Measurements from ENCODE around the gene HES4. TPM values are rescaled to one million over a fixed set of nuclear protein-coding genes. Genes with fewer than 3 reads are reported as not detected.

The HES4 gene
- total and polyA plus RNA-seq, 2 donors (not counting 3 experiments of a cell fraction or from before 2014, with no cell fraction given) = 30.5 to 37.6 TPM

- dilution Hi-C loops (cut with MboI; ENCODE audit: extremely low pct_ligation_motif_present, low sequenced_read_pairs) (no loop called here), intact Hi-C loops (cut with micrococcal nuclease) (loop anchor here (1.0 to 2.0 kb wide), 4 partner anchors 26 to 257 kb away; partner anchors contain the start of gene C1orf159)
- H2AFZ ChIP-seq (ENCODE audit: low read depth, low read length) = no peak overlapping the region
- TF ChIP-seq POLR2AphosphoS5 (IDR thresholded peaks at IDR 0.05; ENCODE audit: insufficient read depth, low read depth, low read length) (peak; percentile 10), CTCF (IDR thresholded peaks at IDR 0.05; ENCODE audit: extremely low read depth in 1 of 2, insufficient read depth in 1 of 2, low read depth in 1 of 2, low read length in 2 of 2) (peak; percentile 76 to 90), MAX (IDR thresholded peaks at IDR 0.05; ENCODE audit: insufficient read depth, insufficient read length) (no peak)
- no peaks in the 10 kb centered on the region for H3K79me2 ChIP-seq (ENCODE audit: control insufficient read depth, insufficient read depth, low read length)
- no peaks in the 10 kb centered on the region for H3K4me1 ChIP-seq (ENCODE audit: control insufficient read depth, extremely low read depth, insufficient read depth, low read length)
- no peaks in the 10 kb centered on the region for H3K9me3 ChIP-seq (replicated peaks; ENCODE audit: control insufficient read depth, insufficient read depth, low read length)
- H3K4me2 ChIP-seq (ENCODE audit: insufficient read depth, low read length) = peak overlapping the region; percentile 38
- FAIRE-seq (peak; percentile 8), DNase-seq (ENCODE audit: low read depth, low spot score) (peak; percentile 80)
- no peaks in the 10 kb centered on the region for H3K9me1 ChIP-seq (replicated peaks; ENCODE audit: control insufficient read depth, extremely low read depth, insufficient read depth, low read length)
- CTCF ChIA-PET = interaction anchor here (0.8 to 3.3 kb wide), 8 partner anchors 31 to 258 kb away, joined by 3 to 19 read pairs (median 4); partner anchors contain the start of gene B3GALT6
- H3K9ac ChIP-seq (replicated peaks; ENCODE audit: extremely low read depth, insufficient read depth, low read length) = no peak overlapping the region
- no peaks in the 10 kb centered on the region for H4K20me1 ChIP-seq (replicated peaks; ENCODE audit: control insufficient read depth, extremely low read depth, insufficient read depth, low read length)
- no peaks in the 10 kb centered on the region for H3K27me3 ChIP-seq (ENCODE audit: control insufficient read depth in 2 of 2, insufficient read depth in 2 of 2, low read length in 2 of 2)
- no TSS peak for BruUV-seq (replicated peaks)
- peak overlapping the region in 1 of 3 experiments; percentile 20 for H3K4me3 ChIP-seq (replicated peaks in 1 of 3; ENCODE audit: insufficient read depth in 1 of 3, low read depth in 1 of 3, low read length in 3 of 3)
- H3K36me3 ChIP-seq (ENCODE audit: control insufficient read depth in 2 of 2, extremely low read depth in 1 of 2, insufficient read depth in 2 of 2, low read length in 2 of 2) = peaks cover 0 to 10% of the 10 kb centered on the region in 2 experiments
- H3K27ac ChIP-seq (ENCODE audit: insufficient read depth, low read depth, low read length) = no peak overlapping the region
- POLR2A ChIA-PET = no interaction called here
Observed at GRCh38 chr1:1033009-1033587, 33.2 kb upstream of the HES4 start.

GRCh38 chr1:1032424-1032823 lies 32.5 kb upstream of the HES4 start:
- DNase-seq (ENCODE audit: low read depth, low spot score) = no peak
- Histone ChIP-seq H2AFZ (ENCODE audit: low read depth, low read length) (no peak overlapping the region), H3K9me3 (replicated peaks; ENCODE audit: control insufficient read depth, insufficient read depth, low read length) (no peaks in the 10 kb centered on the region), H3K36me3 (ENCODE audit: control insufficient read depth in 2 of 2, extremely low read depth in 1 of 2, insufficient read depth in 2 of 2, low read length in 2 of 2) (peaks cover 0 to 10% of the 10 kb centered on the region in 2 experiments), H3K79me2 (ENCODE audit: control insufficient read depth, insufficient read depth, low read length) (no peaks in the 10 kb centered on the region), H4K20me1 (replicated peaks; ENCODE audit: control insufficient read depth, extremely low read depth, insufficient read depth, low read length) (no peaks in the 10 kb centered on the region), H3K4me1 (ENCODE audit: control insufficient read depth, extremely low read depth, insufficient read depth, low read length) (no peaks in the 10 kb centered on the region), H3K4me2 (ENCODE audit: insufficient read depth, low read length) (no peak overlapping the region), H3K27me3 (ENCODE audit: control insufficient read depth in 2 of 2, insufficient read depth in 2 of 2, low read length in 2 of 2) (no peaks in the 10 kb centered on the region), H3K4me3 (replicated peaks in 1 of 3; ENCODE audit: insufficient read depth in 1 of 3, low read depth in 1 of 3, low read length in 3 of 3) (no peak overlapping the region), H3K27ac (ENCODE audit: insufficient read depth, low read depth, low read length) (no peak overlapping the region), H3K9ac (replicated peaks; ENCODE audit: extremely low read depth, insufficient read depth, low read length) (no peak overlapping the region), H3K9me1 (replicated peaks; ENCODE audit: control insufficient read depth, extremely low read depth, insufficient read depth, low read length) (no peaks in the 10 kb centered on the region)
- intact Hi-C loops (cut with micrococcal nuclease) = loop anchor here (2.0 kb wide), 2 partner anchors 26 to 84 kb away; partner anchors contain the start of gene C1orf159
- BruUV-seq (replicated peaks) = no TSS peak
- TF ChIP-seq GATA2 (IDR thresholded peaks at IDR 0.05; ENCODE audit: insufficient read depth, insufficient read length, low read depth, low read length) = no peak
- no peak for TF ChIP-seq MAX (IDR thresholded peaks at IDR 0.05; ENCODE audit: insufficient read depth, insufficient read length)
- TF ChIP-seq EZH2 (IDR thresholded peaks at IDR 0.05; ENCODE audit: borderline replicate concordance, low read depth, low read length, severe bottlenecking) = no peak
- TF ChIP-seq JUN (IDR thresholded peaks at IDR 0.05; ENCODE audit: borderline replicate concordance, insufficient read depth, insufficient read length, low read depth) = no peak
- no peak for TF ChIP-seq FOS (IDR thresholded peaks at IDR 0.05; ENCODE audit: borderline replicate concordance, insufficient read depth, low read length)
- TF ChIP-seq POLR2AphosphoS5 (IDR thresholded peaks at IDR 0.05; ENCODE audit: insufficient read depth, low read depth, low read length) = no peak
- TF ChIP-seq CTCF (IDR thresholded peaks at IDR 0.05; ENCODE audit: extremely low read depth in 1 of 2, insufficient read depth in 1 of 2, low read depth in 1 of 2, low read length in 2 of 2) = no peak
- no peak for TF ChIP-seq POLR2A (IDR thresholded peaks at IDR 0.05; ENCODE audit: low read depth, low read length)
- TF ChIP-seq MYC (IDR thresholded peaks at IDR 0.05; ENCODE audit: low read depth, low read length) = no peak
- dilution Hi-C loops (cut with MboI; ENCODE audit: extremely low pct_ligation_motif_present, low sequenced_read_pairs) = no loop called here
- POLR2A ChIA-PET = interaction anchor here (0.7 kb wide), 1 partner anchor 398 kb away, joined by 3 read pairs; no protein-coding TSS in a partner anchor
- no peak for FAIRE-seq
- CTCF ChIA-PET = interaction anchor here (1.0 to 3.3 kb wide), 11 partner anchors 9 to 259 kb away, joined by 3 to 19 read pairs (median 4); partner anchors contain the start of gene AGRN
